Endometrial microvascular endothelial cells (primary cell): ENCODE measurements around the gene TMPRSS5. TPM values are rescaled to one million over a fixed set of nuclear protein-coding genes. Genes with fewer than 3 reads are reported as not detected.
"Not testable (repeated sequence)": the region's sequence is repeated elsewhere in the genome, so short reads cannot be mapped to it uniquely, and the experiment has no call there.

Experiments used
- in situ Hi-C: cut with HindIII; loops from 2 replicates; pipeline ENCODE4 v1.10.0; 2017; ENCODE audit warnings: low sequenced_read_pairs, low pct_unique_long_range_greater_than_20kb; ENCODE audit errors: inconsistent ontology term
- total RNA-seq: library from RNA; depleted of rRNA; stranded (reverse); fragments of >200 nt; gene quantifications from one replicate; pipeline ENCODE4 v1.2.3, GENCODE V29; 2015; ENCODE audit errors: inconsistent ontology term

The TMPRSS5 gene
- total RNA-seq, 1 donor from 2014 or later: not detected

- in situ Hi-C loops: no loop called here
Measured at GRCh38 chr11:113673550-113674396, 32.3 kb downstream of the TMPRSS5 start.

DNA sequence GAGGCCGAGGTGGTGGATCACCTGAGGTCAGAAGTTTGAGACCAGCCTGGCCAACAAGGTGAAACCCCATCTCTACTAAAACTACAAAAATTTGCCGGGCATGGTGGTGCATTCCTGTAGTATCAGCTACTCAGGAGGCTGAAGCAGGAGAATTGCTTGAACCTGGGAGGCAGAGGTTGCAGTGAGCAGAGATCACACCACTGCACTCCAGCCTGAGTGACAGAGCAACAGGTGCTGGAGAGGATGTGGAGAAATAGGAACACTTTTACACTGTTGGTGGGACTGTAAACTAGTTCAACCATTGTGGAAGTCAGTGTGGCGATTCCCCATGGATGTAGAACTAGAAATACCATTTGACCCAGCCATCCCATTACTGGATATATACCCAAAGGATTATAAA is 34.2 kb downstream of the TMPRSS5 start:
- in situ Hi-C loops: not testable (repeated sequence)

DNA sequence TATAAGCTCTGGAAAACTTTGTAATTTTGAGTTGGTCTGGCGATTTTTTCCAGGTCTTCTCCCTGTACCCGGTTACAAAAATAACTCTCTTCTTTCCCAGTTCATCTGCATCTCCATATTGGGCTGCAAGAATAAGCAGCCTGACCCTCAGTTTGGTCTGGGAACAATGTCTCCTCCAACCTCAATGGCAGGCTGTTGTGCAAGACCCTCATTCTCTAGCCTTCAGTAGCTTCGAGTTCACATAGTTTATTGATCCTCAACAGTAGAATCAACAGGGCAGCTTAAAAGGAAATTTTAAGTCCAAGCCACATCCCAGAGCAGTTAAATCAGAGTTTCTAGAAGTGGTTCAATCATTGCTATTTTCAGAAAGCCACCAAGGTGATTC is 35.3 kb downstream of the TMPRSS5 start:
- in situ Hi-C loops: no loop called here

- in situ Hi-C loops: no loop called here
Measured at GRCh38 chr11:113670149-113670830, 35.8 kb downstream of the TMPRSS5 start.

DNA sequence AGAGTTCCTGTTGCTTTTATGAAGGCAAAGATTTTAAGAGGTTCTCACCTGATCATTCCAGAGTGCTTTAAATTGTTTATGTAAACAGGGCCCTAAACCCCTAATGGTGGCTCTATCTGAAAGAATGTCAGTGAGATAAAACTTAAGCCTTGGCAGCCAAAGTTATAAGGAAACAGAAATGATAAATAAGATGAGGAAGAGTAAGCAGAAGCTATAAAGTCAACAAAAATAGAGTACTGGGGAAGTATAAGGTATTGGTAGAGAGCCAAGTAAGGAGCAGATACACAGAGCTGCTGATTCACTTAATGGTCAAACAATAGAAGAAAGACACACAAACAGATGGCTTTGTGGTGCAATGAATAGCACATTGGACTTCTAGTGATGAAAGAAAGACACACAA is 37.9 kb downstream of the TMPRSS5 start:
- in situ Hi-C loops: no loop called here

DNA sequence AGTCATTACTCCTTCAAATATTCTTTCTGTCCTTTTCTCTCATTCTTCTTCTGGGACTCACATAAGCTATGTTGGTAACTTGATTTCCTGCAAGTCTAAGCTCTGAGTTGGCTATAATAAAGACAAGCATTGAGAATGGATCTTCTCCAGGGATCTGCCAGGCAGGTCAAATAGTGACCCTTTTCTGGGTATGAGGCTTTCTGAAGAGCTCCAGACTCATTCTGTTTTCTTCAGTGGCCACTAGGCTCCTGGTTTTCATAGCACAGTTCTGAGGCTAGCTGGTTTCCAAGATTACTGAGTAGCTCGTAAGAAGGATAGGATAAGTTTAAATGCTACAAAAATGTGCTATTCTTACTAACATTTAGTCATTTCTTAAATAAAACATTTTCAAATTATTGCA is 38.3 kb downstream of the TMPRSS5 start:
- in situ Hi-C loops: no loop called here

- in situ Hi-C loops: no loop called here
Measured at GRCh38 chr11:113666584-113666983, 39.5 kb downstream of the TMPRSS5 start.

- in situ Hi-C loops: no loop called here
Measured at GRCh38 chr11:113664981-113665710, 41.0 kb downstream of the TMPRSS5 start.

- in situ Hi-C loops: no loop called here
Measured at GRCh38 chr11:113664069-113664980, 41.8 kb downstream of the TMPRSS5 start.

DNA sequence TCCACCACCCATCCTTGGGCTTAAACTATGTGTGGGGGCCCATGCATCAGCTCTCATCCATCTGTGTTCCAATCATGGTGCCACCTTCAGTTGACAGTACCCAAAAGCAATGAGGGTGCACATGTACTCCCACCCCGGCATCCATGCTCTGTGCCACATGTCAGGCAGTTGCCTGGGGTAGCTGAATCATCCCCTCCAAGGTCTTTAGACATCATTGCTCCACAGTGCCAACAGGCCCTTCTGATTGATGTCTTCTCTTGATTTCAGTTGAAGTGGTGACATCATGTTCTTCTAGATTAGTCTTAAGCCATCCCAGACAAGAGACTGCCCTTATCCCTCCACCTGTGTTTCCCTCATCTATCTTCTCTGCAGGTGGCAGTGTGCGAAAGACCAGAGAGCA is 42.5 kb downstream of the TMPRSS5 start:
- in situ Hi-C loops: no loop called here

GRCh38 chr11:113655771-113656170 is 50.3 kb downstream of the TMPRSS5 start:
- in situ Hi-C loops: no loop called here

GRCh38 chr11:113651023-113651422 is 55.1 kb downstream of the TMPRSS5 start:
- in situ Hi-C loops: no loop called here

DNA sequence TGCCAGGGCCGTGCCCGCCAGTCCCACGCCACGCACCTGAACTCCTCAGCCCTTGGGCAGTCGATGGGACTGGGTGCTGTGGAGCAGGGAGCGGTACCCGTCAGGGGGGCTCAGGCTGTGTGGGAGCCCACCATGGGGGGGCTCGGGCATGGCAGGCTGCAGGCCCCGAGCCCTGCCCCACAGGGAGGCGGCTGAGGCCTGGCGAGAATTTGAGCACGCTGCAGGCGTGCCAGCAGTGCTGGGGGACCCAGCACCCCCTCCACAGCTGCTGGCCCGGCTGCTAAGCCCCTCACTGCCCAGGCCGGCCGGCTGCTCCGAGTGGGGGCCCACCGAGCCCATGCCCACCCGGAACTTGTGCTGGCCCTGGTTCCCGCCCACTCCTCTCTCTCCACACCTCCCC is 56.8 kb downstream of the TMPRSS5 start:
- in situ Hi-C loops: no loop called here

- in situ Hi-C loops: no loop called here
Measured at GRCh38 chr11:113647856-113648255, 58.3 kb downstream of the TMPRSS5 start.

DNA sequence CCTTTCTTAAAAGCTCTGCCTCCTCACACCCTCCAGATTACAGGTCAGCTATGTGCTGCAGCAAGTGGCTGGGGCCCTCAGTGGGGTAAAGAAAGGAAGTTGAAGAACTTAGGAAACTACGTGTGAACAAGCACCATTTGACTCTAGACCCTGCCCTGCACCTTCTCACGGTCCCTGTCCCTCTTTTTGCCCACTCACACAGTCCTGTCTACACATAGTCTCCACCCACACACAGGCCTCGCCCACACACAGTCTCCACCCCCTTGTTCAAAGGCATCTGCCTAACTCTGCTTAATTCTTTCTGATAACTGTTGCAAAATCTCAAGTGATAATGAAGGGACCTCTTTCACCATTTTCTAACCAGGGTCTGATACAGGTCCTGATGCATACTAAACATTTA is 59.0 kb downstream of the TMPRSS5 start:
- in situ Hi-C loops: no loop called here

GRCh38 chr11:113645593-113646349 is 60.3 kb downstream of the TMPRSS5 start:
- in situ Hi-C loops: no loop called here

DNA sequence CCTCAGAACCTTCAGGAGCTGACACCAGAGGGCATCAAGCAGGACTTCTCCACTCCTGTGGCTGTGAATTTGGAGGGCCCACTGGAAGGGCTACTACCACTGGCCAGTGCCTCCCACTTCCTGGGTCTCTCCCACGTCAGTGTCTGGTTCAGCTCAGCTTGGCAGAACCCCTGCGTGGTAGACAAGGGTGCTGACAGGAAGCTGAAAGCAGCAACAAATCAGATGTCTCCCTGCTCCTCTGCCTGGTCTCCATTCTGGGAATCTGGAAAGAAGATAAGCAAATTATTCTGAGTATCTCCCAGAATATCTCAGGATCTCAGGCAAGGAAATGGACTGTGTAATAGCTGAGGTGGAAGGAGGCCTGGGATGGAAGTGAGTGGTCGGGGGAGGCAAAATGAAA is 61.5 kb downstream of the TMPRSS5 start:
- in situ Hi-C loops: no loop called here

DNA sequence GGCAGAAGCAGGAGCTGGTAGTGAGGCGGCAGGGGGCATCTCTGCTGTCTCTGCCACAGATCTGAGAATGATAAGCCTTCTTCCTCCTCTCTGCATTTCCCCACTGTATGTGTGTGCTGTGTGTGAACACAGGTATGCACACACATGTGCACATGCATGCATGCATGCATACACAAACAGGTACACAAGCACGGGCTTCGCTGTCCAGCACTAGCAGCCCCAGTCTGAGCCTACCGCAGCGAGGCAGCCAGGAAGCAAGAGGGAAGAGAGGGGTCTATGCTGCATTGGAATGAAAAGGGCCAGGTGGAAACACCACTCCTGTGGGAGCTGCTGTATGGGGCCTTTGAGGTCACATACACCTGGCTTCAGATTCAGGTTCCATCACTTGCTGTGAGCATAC is 62.4 kb downstream of the TMPRSS5 start:
- in situ Hi-C loops: no loop called here
